Effector memory CD8-positive, alpha-beta T cell (primary cell): Measurements from ENCODE around the gene LAP3.

ENCODE experiments used
- ATAC-seq: fragments of 150-1000 bp; cut with Tn5 transposase; replicated peaks from 2 replicates; pipeline ENCODE4 v1.10.0; 2021; ENCODE audit warnings: mild to moderate bottlenecking, moderate library complexity
- DNase-seq, 3 experiments: peaks; one replicate each; pipeline ENCODE4 v3.0.0; 2021
- H3K27ac Mint-ChIP-seq, 2 donors: one replicate each; pipeline ENCODE4 v1.8.0; 2022; ENCODE audit warnings: mild to moderate bottlenecking in 2 of 2, mixed read lengths in 2 of 2, moderate library complexity in 2 of 2
- H3K27me3 Mint-ChIP-seq, 2 donors: one replicate each; pipeline ENCODE4 v1.8.0; 2022; ENCODE audit warnings: mixed read lengths in 2 of 2
- H3K36me3 Mint-ChIP-seq: one replicate; pipeline ENCODE4 v1.8.0; 2022; ENCODE audit warnings: mild to moderate bottlenecking, moderate library complexity, mixed read lengths; ENCODE audit not compliant: insufficient read depth
- H3K4me1 Mint-ChIP-seq, 2 donors: one replicate each; pipeline ENCODE4 v1.8.0; 2022; ENCODE audit warnings: low read depth in 2 of 2, mixed read lengths in 2 of 2
- H3K4me3 Mint-ChIP-seq, 2 donors: one replicate each; pipeline ENCODE4 v1.8.0; 2022; ENCODE audit warnings: mild to moderate bottlenecking in 2 of 2, mixed read lengths in 2 of 2, moderate library complexity in 2 of 2
- H3K9me3 Mint-ChIP-seq, 2 donors: one replicate each; pipeline ENCODE4 v1.8.0; 2022; ENCODE audit warnings: mixed read lengths in 2 of 2

The LAP3 gene

DNA sequence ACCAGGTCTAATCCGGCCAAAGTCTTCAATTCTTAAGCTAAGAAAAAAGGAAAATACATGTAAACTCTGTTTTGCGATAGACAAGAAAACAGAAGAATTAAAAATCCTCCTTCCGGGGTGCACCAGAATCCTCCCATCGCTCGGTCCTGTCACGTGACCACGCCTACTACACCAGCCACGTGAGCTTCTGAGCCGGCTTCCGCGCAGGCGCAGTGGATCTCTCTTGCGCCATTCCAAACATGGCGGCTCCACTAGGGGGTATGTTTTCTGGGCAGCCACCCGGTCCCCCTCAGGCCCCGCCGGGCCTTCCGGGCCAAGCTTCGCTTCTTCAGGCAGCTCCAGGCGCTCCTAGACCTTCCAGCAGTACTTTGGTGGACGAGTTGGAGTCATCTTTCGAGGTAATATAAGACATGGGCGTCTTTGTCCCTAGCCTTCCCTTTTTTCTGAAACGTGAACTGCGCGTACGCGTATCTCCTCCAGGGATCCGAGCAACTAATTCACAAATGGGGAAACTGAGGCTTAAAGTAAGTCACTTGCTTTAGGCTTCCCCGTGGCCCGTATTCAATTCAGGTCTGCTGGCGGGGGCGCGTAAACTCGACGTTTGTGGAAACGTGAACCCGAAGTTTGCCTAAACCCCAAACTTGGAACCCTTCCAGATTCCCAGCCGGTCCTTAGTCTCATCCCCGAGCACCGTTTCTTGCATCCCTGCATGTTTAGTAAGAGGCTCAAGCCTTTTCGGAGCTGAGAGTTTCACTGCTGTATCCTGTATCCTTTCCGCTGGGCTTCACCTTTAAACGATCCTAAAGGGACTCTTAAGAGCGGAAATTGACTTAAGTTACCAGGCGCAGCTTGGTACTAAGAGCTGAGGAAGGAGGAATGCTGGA is 37.7 kb downstream of the LAP3 start, which contains the start of gene MED28:
TSS of gene MED28 (plus strand) at position 226 of the 884 bp plus-strand sequence. CDS start at position 240, 14 bp downstream.
- Mint-ChIP-seq H3K4me3 (peak within 1 kb of the TSS; percentile 96 to 97), H3K36me3 (peaks cover 48% of the 10 kb centered on the region), H3K9me3 (no peaks in the 10 kb centered on the region), H3K27ac (peak within 1 kb of the TSS; percentile 99), H3K27me3 (no peaks in the 10 kb centered on the region), H3K4me1 (peaks cover 20 to 26% of the 10 kb centered on the region in 2 donors)
- ATAC-seq (peak; percentile 95), DNase-seq (peak; percentile 91 to 95 (median 92))

DNA sequence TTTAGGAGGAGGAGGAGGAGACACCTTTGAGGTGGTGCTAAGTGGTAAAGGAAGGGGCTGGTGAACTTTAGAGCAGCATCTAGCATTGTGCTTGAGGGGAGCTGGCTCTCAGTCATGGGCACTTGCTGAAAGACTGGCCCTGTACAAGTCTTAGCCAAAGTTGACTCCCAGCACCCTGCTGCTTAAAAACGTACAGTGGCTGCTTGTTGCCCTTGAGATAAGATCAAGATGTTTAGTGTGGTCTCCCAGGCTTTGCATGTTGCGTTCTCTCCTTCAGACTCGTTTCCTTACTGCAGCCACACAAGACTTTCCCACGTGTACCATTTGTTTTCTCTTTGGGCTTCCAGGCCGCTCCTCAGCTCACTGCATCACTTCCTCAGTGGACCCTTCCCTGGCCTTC is 39.3 kb downstream of the LAP3 start:
- DNase-seq (no peak), ATAC-seq (no peak)
- peaks cover 57% of the 10 kb centered on the region for H3K36me3 Mint-ChIP-seq
- H3K4me3 Mint-ChIP-seq, result peak overlapping the region; percentile 72 to 77
- H3K9me3 Mint-ChIP-seq, result no peaks in the 10 kb centered on the region
- no peaks in the 10 kb centered on the region for H3K27me3 Mint-ChIP-seq
- H3K4me1 Mint-ChIP-seq, result peaks cover 20 to 26% of the 10 kb centered on the region in 2 donors
- peak overlapping the region; percentile 75 for H3K27ac Mint-ChIP-seq

DNA sequence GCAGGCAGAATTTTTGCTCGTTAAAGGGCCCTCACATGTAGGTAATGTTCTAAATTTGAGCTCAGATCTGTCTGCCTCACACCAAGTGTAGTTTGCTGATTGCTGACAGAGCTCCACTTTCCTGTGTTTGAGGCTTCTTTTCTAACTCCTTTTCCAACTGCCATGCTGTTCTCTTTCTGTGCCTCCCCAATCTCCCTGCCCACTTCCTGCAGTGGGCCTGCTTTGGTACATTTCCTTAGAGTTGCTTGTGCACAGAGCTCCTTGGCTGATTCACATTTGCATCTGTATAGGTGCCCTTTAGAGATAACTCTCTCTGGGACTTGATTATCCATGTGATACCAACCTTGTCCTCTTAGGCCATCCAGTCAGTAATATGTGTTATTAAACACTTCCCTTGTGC is 41.9 kb downstream of the LAP3 start:
- Mint-ChIP-seq H3K36me3 (peaks cover 75% of the 10 kb centered on the region), H3K9me3 (no peaks in the 10 kb centered on the region), H3K27ac (peak overlapping the region in 1 of 2 donors; percentile 64), H3K4me1 (peaks cover 20 to 29% of the 10 kb centered on the region in 2 donors), H3K27me3 (no peaks in the 10 kb centered on the region), H3K4me3 (peak overlapping the region in 1 of 2 donors; percentile 1)
- ATAC-seq (no peak), DNase-seq (no peak)

DNA sequence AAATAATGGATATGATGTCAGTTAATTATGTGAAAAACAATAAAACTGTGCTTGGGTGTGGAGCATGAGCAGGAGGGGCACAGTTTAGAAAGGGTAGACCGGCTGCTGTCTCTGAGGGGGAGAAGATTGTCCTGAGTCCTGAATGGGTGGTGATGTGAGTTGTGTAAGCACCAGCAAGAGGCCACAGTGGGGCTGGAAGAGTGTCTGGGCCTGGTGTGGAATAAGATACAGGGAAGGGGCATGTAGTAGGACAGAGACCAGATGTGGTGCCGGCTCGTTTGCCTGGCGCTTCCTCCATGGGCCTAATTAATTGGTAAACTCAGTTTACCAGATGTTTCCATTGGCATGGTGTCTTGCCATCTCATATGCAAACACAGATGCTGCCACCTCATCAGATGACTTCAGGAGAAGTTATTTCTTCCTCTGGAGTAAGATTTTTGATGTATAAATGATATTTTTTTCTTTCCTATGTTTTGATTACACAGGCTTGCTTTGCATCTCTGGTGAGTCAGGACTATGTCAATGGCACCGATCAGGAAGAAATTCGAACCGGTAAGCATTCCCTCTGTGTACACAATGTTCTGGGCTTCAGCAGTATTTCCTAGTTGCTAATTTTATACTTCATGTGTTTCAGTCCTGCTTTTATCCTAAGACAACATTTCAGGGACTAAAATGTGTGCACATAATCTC is 42.6 kb downstream of the LAP3 start:
- Mint-ChIP-seq H3K27ac (peak overlapping the region in 1 of 2 donors; percentile 64), H3K4me3 (peak overlapping the region in 1 of 2 donors; percentile 1), H3K9me3 (no peaks in the 10 kb centered on the region), H3K4me1 (peaks cover 20 to 33% of the 10 kb centered on the region in 2 donors), H3K27me3 (no peaks in the 10 kb centered on the region), H3K36me3 (peaks cover 75% of the 10 kb centered on the region)
- DNase-seq (no peak), ATAC-seq (no peak)

DNA sequence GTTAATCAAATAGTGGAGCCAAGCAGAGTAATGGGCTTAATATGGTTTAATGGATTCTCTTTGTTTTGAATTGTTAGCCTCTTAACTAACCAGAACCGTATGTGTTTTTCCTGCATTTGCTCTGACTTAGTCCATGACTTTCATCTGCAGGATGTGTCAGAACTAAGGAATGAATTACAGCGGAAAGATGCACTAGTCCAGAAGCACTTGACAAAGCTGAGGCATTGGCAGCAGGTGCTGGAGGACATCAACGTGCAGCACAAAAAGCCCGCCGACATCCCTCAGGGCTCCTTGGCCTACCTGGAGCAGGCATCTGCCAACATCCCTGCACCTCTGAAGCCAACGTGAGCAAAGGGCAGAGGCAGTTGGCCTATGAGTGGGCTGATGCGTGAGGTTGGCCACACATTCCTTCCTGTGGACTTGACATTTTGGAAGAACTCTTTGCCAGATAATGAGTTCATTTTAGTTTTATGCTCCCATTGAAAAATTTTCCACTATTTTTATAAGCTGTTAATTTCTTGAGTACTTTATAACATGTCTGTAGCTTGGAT is 46.5 kb downstream of the LAP3 start:
- ATAC-seq (no peak), DNase-seq (no peak)
- peak overlapping the region in 1 of 2 donors; percentile 9 for H3K27ac Mint-ChIP-seq
- no peaks in the 10 kb centered on the region for H3K9me3 Mint-ChIP-seq
- no peak overlapping the region for H3K4me3 Mint-ChIP-seq
- H3K4me1 Mint-ChIP-seq, result peaks cover 19 to 28% of the 10 kb centered on the region in 2 donors
- H3K27me3 Mint-ChIP-seq, result no peaks in the 10 kb centered on the region
- peaks cover 93% of the 10 kb centered on the region for H3K36me3 Mint-ChIP-seq

DNA sequence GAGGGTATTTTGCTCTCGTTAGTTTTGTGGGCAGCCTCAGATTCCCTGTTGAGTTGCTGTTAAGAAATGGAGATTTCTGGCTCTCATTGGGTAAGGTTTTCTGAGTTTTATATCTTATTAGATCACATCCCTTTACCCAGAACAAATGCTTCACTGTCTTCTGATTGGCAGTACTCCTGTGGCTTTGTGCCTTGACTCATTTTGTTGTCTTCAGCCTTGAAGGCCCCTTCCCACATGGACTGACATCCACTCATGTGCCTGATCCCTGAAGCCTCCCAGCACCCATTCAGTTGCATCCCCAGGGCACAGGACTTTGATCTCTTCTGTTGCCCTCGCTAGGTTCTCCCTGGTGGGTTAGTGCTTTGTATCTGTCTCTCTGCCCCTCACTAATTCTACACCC is 47.8 kb downstream of the LAP3 start:
- Mint-ChIP-seq H3K9me3 (no peaks in the 10 kb centered on the region), H3K36me3 (peaks cover 92% of the 10 kb centered on the region), H3K4me1 (peaks cover 18 to 26% of the 10 kb centered on the region in 2 donors), H3K27ac (peak overlapping the region in 1 of 2 donors; percentile 73), H3K27me3 (no peaks in the 10 kb centered on the region), H3K4me3 (no peak overlapping the region)
- DNase-seq, result no peak
- ATAC-seq, result no peak

DNA sequence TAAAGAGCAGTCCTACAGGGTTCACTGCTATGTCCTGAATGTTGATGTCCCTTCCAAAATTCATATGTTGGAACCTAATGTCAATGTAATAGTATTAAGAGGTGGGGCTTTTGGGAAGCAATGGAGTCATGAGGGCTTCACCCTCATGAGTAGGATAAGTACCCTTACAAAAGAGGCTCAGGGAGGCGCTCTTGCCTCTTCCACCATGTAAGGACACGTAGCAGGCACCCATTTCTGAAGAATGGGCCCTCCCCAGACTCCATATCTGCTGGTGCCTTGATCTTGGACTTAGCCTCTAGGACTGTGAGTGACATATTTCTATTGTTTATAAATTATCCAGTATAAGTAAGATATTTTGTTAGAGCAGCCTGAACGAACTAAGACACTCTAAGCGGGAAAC is 53.2 kb downstream of the LAP3 start:
- H3K36me3 Mint-ChIP-seq, result peaks cover 84% of the 10 kb centered on the region
- no peaks in the 10 kb centered on the region for H3K9me3 Mint-ChIP-seq
- no peak for DNase-seq
- peaks cover 12 to 15% of the 10 kb centered on the region in 2 donors for H3K4me1 Mint-ChIP-seq
- no peaks in the 10 kb centered on the region for H3K27me3 Mint-ChIP-seq
- H3K4me3 Mint-ChIP-seq, result no peak overlapping the region
- no peak overlapping the region for H3K27ac Mint-ChIP-seq
- no peak for ATAC-seq

DNA sequence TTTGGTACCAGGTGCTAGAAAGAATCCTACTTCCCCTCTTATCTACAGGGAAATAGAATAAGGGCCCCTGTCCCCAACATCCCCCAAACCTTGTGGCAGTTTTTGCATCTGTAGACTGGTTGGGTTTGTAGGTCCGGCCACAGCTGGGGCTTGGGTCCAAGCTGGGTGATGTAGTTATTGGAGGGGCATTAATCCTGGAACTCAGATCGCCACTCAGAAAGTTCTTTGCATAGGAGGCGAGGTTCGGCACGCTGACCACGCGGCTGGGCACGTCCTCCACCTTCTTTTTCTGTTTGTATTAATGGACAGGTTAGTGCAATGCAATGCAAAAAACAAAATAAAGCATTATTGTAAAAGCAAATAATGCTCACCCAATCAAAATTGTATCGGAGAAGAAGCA is 56.6 kb downstream of the LAP3 start:
- peaks cover 5 to 8% of the 10 kb centered on the region in 2 donors for H3K4me1 Mint-ChIP-seq
- no peak overlapping the region for H3K4me3 Mint-ChIP-seq
- no peaks in the 10 kb centered on the region for H3K9me3 Mint-ChIP-seq
- DNase-seq, result no peak
- no peak for ATAC-seq
- no peaks in the 10 kb centered on the region for H3K27me3 Mint-ChIP-seq
- no peak overlapping the region for H3K27ac Mint-ChIP-seq
- peaks cover 59% of the 10 kb centered on the region for H3K36me3 Mint-ChIP-seq

DNA sequence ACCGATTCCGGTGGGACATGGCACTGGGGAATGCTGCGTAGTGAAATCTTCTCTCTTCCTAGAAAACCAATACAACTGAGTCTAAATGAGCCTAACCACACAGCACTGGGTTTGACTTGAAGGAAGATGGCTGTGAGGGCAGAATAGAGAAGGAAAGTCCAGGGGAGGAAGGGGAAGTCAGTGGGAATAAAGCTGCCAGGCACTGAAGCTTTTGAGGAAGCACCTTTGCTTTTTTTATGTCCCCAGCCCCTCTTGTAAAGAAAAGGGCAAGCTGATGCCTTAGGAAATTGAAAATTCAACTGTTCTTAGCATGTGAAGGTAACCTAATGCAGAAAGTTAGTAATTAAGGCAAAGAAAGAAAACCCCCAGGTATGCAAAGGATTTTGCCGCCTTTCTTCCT is 58.1 kb downstream of the LAP3 start:
- Mint-ChIP-seq H3K27ac (peak overlapping the region in 1 of 2 donors; percentile 71), H3K4me1 (peaks cover 0 to 3% of the 10 kb centered on the region in 2 donors), H3K36me3 (peaks cover 54% of the 10 kb centered on the region), H3K27me3 (no peaks in the 10 kb centered on the region), H3K9me3 (no peaks in the 10 kb centered on the region), H3K4me3 (no peak overlapping the region)
- DNase-seq, result no peak
- ATAC-seq, result no peak

DNA sequence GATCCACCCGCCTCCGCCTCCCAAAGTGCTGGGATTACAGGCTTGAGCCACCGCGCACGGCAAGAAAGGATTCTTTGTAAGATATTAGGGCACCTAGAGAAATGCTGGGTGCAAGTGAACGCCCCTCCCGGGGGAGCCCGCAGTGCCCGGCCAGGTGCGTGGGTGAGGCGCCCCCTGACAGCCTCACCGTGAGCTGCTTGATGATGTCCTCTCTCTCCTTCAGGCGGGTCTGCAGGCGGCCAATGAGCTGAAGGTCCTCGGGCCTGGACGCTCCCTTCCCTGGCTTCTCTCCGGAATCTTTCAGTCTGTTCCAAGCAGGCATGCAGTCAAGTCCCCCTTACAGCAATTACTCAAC is 59.3 kb downstream of the LAP3 start:
- no peaks in the 10 kb centered on the region for H3K27me3 Mint-ChIP-seq
- H3K4me1 Mint-ChIP-seq, result peaks cover 0 to 3% of the 10 kb centered on the region in 2 donors
- DNase-seq (no peak), ATAC-seq (no peak)
- peaks cover 42% of the 10 kb centered on the region for H3K36me3 Mint-ChIP-seq
- no peak overlapping the region for H3K27ac Mint-ChIP-seq
- H3K4me3 Mint-ChIP-seq, result no peak overlapping the region
- no peaks in the 10 kb centered on the region for H3K9me3 Mint-ChIP-seq

DNA sequence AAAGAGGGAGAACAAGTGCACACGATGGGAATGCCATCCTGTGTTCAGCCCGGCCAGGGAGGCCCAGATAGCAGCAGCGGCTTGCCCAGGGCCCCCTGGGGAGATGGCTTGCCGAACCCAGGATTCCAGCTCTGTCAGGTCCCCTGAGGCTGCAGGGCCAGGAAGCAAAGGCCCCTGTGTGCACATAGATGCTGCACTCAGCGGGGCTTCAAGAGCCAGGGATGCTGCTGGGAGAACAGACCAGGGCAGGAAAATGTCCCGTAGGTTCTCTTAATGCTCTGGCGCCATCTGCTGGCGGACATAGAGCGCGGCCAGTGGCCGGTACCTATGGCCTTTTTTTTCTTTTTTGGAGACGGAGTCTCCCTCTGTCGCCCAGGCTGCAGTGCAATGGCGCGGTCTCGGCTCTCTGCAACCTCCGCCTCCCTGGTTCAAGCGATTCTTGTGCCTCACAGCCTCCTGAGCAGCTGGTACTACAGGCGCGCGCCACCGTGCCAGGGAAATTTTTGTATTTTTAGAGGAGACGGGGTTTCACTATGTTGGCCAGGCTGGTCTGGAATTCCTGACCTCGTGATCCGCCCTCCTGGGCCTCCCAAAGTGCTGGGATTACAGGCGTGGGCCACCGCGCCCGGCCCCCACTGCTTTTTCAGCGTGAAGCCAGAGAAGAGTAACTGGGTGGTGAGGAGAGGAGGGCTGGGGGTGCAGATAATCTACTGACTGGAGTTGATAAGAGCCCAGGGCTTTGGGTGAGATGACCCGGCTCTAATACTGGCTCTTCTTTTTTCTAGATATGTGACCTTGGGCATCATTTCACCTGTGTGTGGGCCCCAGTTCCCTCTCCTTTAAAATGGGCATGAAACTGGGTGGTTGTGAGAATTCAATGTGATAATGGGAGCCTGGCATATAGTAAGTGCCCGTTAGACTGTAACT is 60.0 kb downstream of the LAP3 start:
- H3K27me3 Mint-ChIP-seq, result no peaks in the 10 kb centered on the region
- peak overlapping the region in 1 of 2 donors; percentile 44 for H3K27ac Mint-ChIP-seq
- DNase-seq (peak; percentile 61 to 66 (median 64)), ATAC-seq (peak; percentile 94)
- H3K9me3 Mint-ChIP-seq, result no peaks in the 10 kb centered on the region
- H3K4me3 Mint-ChIP-seq, result no peak overlapping the region
- H3K36me3 Mint-ChIP-seq, result peaks cover 37% of the 10 kb centered on the region
- H3K4me1 Mint-ChIP-seq, result no peaks in the 10 kb centered on the region

DNA sequence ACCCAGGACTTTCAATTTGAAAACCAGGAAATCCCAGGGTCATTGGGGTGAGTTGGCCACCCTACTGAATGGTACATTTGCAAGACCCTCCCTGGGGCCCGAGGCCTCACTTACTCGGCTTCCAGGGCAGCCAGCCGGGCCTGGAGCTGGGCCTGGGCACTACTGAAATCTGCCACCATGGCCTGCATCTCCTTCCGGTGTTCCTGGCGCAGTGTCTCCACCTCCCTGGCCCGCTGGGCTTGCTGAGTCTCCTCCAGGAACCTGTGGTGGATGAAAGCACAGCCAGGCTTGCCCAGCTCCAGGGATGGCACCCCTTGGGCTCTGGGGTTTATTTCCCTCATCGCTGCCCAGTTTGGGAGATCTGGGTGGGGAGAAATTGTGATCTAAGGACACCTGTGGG is 62.1 kb downstream of the LAP3 start:
- no peaks in the 10 kb centered on the region for H3K9me3 Mint-ChIP-seq
- H3K36me3 Mint-ChIP-seq, result peaks cover 15% of the 10 kb centered on the region
- peak overlapping the region in 1 of 2 donors; percentile 44 for H3K27ac Mint-ChIP-seq
- DNase-seq (no peak), ATAC-seq (no peak)
- H3K27me3 Mint-ChIP-seq, result no peaks in the 10 kb centered on the region
- no peak overlapping the region for H3K4me3 Mint-ChIP-seq
- no peaks in the 10 kb centered on the region for H3K4me1 Mint-ChIP-seq

DNA sequence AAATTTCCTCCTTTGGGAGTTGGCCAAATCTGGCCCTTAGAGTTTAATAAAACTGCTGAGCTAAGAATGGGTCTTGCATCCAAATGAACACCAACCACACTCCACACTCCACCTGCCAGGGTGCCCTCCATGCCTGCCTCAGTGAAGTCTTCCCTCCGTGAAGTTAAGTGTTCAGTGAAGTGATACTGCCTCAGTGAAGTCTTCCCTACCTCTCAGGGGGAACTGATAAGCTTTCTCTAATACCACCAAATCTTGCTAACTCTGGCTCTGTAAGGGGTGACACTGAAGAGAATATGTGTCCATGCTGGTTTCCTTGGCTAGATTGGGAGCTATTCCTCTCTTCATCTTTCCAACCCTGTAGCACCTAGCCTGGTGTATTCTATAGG is 65.4 kb downstream of the LAP3 start:
- no peaks in the 10 kb centered on the region for H3K27me3 Mint-ChIP-seq
- ATAC-seq, result no peak
- H3K27ac Mint-ChIP-seq, result no peak overlapping the region
- no peak overlapping the region for H3K4me3 Mint-ChIP-seq
- H3K36me3 Mint-ChIP-seq, result peaks cover 4% of the 10 kb centered on the region
- H3K4me1 Mint-ChIP-seq, result no peaks in the 10 kb centered on the region
- DNase-seq, result no peak
- no peaks in the 10 kb centered on the region for H3K9me3 Mint-ChIP-seq
